ENCODE results near the gene ANKRD33B. TPM values are rescaled to one million over a fixed set of nuclear protein-coding genes. Genes with fewer than 3 reads are reported as not detected.

Gene ANKRD33B
- total and polyA plus RNA-seq, 9 of the 15 experiments (the other 6 are each of a cell fraction or from before 2014, with no cell fraction given): 0.10 to 1.7 (median 0.40) TPM

GRCh38 chr5:10551782-10552138 is 12.1 kb upstream of the ANKRD33B start:
- 3% methylated on average over 3 of the region's 3 CpGs for WGBS (ENCODE audit: insufficient coverage, low coverage, missing lambda C conversion rate)
- in situ Hi-C loops (cut with MboI) (no loop called here), intact Hi-C loops (cut with micrococcal nuclease) (no loop called here)
- Histone ChIP-seq H3K4me1 (replicated peaks in 1 of 2; ENCODE audit: control insufficient read depth in 2 of 2, insufficient read depth in 2 of 2, low read length in 2 of 2) (peaks cover 0 to 7% of the 10 kb centered on the region in 2 experiments; a peak in 2 of 5 replicates), H3K9me1 (ENCODE audit: control insufficient read depth, insufficient read depth, low read length) (no peaks in the 10 kb centered on the region), H3K27me3 (ENCODE audit: control insufficient read depth in 2 of 2, insufficient read depth in 2 of 2, low read length in 2 of 2) (peaks cover 41 to 66% of the 10 kb centered on the region in 2 experiments), H3K9ac (ENCODE audit: insufficient read depth in 1 of 2, low read depth in 2 of 2, low read length in 2 of 2) (no peak overlapping the region), H3K79me2 (ENCODE audit: control insufficient read depth, insufficient read depth, low read length) (no peaks in the 10 kb centered on the region), H3K36me3 (ENCODE audit: control insufficient read depth, insufficient read depth, low read length) (no peaks in the 10 kb centered on the region), H3K4me2 (ENCODE audit: insufficient read depth, low read length) (no peak overlapping the region), H3K4me3 (no peak overlapping the region), H2AFZ (ENCODE audit: low read depth, low read length) (no peak overlapping the region), H3K9me3 (replicated peaks; ENCODE audit: control insufficient read depth, insufficient read depth, low read depth, low read length) (peaks cover 3% of the 10 kb centered on the region; the same call in 1 of the 2 replicates), H4K20me1 (replicated peaks; ENCODE audit: control insufficient read depth, insufficient read depth, low read length) (no peaks in the 10 kb centered on the region), H3K27ac (ENCODE audit: extremely low read depth, low read depth, low read length) (no peak overlapping the region)
- DNase-seq (ENCODE audit: extremely low read depth in 1 of 4, low spot score in 3 of 4) (no peak), FAIRE-seq (no peak), ATAC-seq (no peak)
- no peak for TF ChIP-seq FUS (optimal IDR thresholded peaks at IDR 0.05; ENCODE audit: low read depth, low read length)
- no peak for TF ChIP-seq CBFA2T3 (IDR thresholded peaks at IDR 0.05)
- TF ChIP-seq SMAD1 (IDR thresholded peaks at IDR 0.05; ENCODE audit: low read depth, low read length, partially characterized antibody): no peak
- TF ChIP-seq ATF1 (CRISPR knock-in tag; IDR thresholded peaks at IDR 0.05): no peak
- TF ChIP-seq ATF1 (tag; IDR thresholded peaks at IDR 0.05): no peak
- no peak for TF ChIP-seq U2AF1 (optimal IDR thresholded peaks at IDR 0.05; ENCODE audit: low read depth, low read length)
- no peak for TF ChIP-seq BMI1 (IDR thresholded peaks at IDR 0.05; ENCODE audit: low read length)
- TF ChIP-seq HNRNPL (IDR thresholded peaks at IDR 0.05; ENCODE audit: low read depth, low read length): no peak
- TF ChIP-seq, protein P1, sequence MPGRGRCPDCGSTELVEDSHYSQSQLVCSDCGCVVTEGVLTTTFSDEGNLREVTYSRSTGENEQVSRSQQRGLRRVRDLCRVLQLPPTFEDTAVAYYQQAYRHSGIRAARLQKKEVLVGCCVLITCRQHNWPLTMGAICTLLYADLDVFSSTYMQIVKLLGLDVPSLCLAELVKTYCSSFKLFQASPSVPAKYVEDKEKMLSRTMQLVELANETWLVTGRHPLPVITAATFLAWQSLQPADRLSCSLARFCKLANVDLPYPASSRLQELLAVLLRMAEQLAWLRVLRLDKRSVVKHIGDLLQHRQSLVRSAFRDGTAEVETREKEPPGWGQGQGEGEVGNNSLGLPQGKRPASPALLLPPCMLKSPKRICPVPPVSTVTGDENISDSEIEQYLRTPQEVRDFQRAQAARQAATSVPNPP (IDR thresholded peaks at IDR 0.05; ENCODE audit: borderline replicate concordance, insufficient read depth, insufficient read length): no peak
- TF ChIP-seq, protein P2, sequence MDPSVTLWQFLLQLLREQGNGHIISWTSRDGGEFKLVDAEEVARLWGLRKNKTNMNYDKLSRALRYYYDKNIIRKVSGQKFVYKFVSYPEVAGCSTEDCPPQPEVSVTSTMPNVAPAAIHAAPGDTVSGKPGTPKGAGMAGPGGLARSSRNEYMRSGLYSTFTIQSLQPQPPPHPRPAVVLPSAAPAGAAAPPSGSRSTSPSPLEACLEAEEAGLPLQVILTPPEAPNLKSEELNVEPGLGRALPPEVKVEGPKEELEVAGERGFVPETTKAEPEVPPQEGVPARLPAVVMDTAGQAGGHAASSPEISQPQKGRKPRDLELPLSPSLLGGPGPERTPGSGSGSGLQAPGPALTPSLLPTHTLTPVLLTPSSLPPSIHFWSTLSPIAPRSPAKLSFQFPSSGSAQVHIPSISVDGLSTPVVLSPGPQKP (CRISPR knock-in tag; IDR thresholded peaks at IDR 0.05): no peak
- ChIA-PET CTCF (ENCODE audit: low intra/inter-chr PET ratio) (no interaction called here), POLR2A (interaction anchor here (1.0 kb wide), 1 partner anchor 10 kb away, joined by 3 read pairs; no protein-coding TSS in a partner anchor)
- BruUV-seq (replicated peaks): no TSS peak

Measured in K562 (cell line).